ENCODE measurements around the gene IQCE. TPM values are rescaled to one million over a fixed set of nuclear protein-coding genes. Genes with fewer than 3 reads are reported as not detected.

Gene IQCE
- total RNA-seq, 2 donors from 2014 or later, result 6.6 to 9.1 TPM

GRCh38 chr7:2571409-2571808, 12.6 kb downstream of the IQCE start:
- peaks cover 24% of the 10 kb centered on the region for H3K36me3 ChIP-seq
- no peak for DNase-seq (ENCODE audit: low spot score)
- peaks cover 0 to 14% of the 10 kb centered on the region in 2 donors for H3K4me1 ChIP-seq
- no peak overlapping the region for H3K27ac ChIP-seq
- H3K4me3 ChIP-seq, result no peak overlapping the region
- H3K9me3 ChIP-seq, result no peaks in the 10 kb centered on the region
- H3K27me3 ChIP-seq, result no peaks in the 10 kb centered on the region
- TF ChIP-seq CTCF (IDR thresholded peaks at IDR 0.05), result no peak

GRCh38 chr7:2572101-2572842, 13.5 kb downstream of the IQCE start:
- H3K27ac ChIP-seq, result no peak overlapping the region
- no peak for TF ChIP-seq CTCF (IDR thresholded peaks at IDR 0.05)
- DNase-seq (ENCODE audit: low spot score), result no peak

GRCh38 chr7:2573761-2574160, 15.0 kb downstream of the IQCE start:
- no peak for DNase-seq (ENCODE audit: low spot score)
- no peaks in the 10 kb centered on the region for H3K9me3 ChIP-seq
- peaks cover 31% of the 10 kb centered on the region for H3K36me3 ChIP-seq

More at GRCh38 chr7:2572101-2572842, 13.5 kb downstream of the IQCE start:
- no peaks in the 10 kb centered on the region for H3K27me3 ChIP-seq
- H3K36me3 ChIP-seq, result peaks cover 24% of the 10 kb centered on the region
- H3K4me1 ChIP-seq, result peaks cover 0 to 6% of the 10 kb centered on the region in 2 donors
- H3K9me3 ChIP-seq, result no peaks in the 10 kb centered on the region
- no peak overlapping the region for H3K4me3 ChIP-seq

GRCh38 chr7:2575046-2575732, 16.4 kb downstream of the IQCE start:
- no peak for TF ChIP-seq CTCF (IDR thresholded peaks at IDR 0.05)
- no peaks in the 10 kb centered on the region for H3K4me1 ChIP-seq
- H3K36me3 ChIP-seq, result peaks cover 31% of the 10 kb centered on the region
- H3K9me3 ChIP-seq, result no peaks in the 10 kb centered on the region
- H3K4me3 ChIP-seq, result no peak overlapping the region
- no peak for DNase-seq (ENCODE audit: low spot score)
- H3K27ac ChIP-seq, result no peak overlapping the region
- H3K27me3 ChIP-seq, result no peaks in the 10 kb centered on the region

More at GRCh38 chr7:2573761-2574160, 15.0 kb downstream of the IQCE start:
- no peak overlapping the region for H3K4me3 ChIP-seq
- H3K27me3 ChIP-seq, result no peaks in the 10 kb centered on the region
- no peaks in the 10 kb centered on the region for H3K4me1 ChIP-seq
- H3K27ac ChIP-seq, result no peak overlapping the region
- TF ChIP-seq CTCF (IDR thresholded peaks at IDR 0.05), result no peak

- Histone ChIP-seq H3K27ac (no peak overlapping the region), H3K4me1 (no peaks in the 10 kb centered on the region), H3K4me3 (no peak overlapping the region), H3K9me3 (no peaks in the 10 kb centered on the region), H3K36me3 (peaks cover 31% of the 10 kb centered on the region), H3K27me3 (no peaks in the 10 kb centered on the region)
- no peak for DNase-seq (ENCODE audit: low spot score)
- TF ChIP-seq CTCF (IDR thresholded peaks at IDR 0.05), result no peak
These were observed 17.1 kb downstream of the IQCE start for GRCh38 chr7:2575733-2576340.

All from right atrium auricular region (tissue), 2 donors.